ENCODE measurements around the gene HPSE2.

The HPSE2 gene

GRCh38 chr10:98655492-98655891, 580.2 kb downstream of the HPSE2 start:
- H3K9me3 ChIP-seq (ENCODE audit: severe bottlenecking), result no peaks in the 10 kb centered on the region
- peaks cover 54% of the 10 kb centered on the region for H3K27me3 ChIP-seq (ENCODE audit: insufficient read depth, low read depth, severe bottlenecking)
- no peak for DNase-seq
- H3K27ac ChIP-seq, result no peak overlapping the region
- H3K4me3 ChIP-seq (ENCODE audit: low read depth, low read length), result no peak overlapping the region
- no peak for TF ChIP-seq CTCF (IDR thresholded peaks at IDR 0.05; ENCODE audit: low read depth, low read length)
- H3K36me3 ChIP-seq, result no peaks in the 10 kb centered on the region

GRCh38 chr10:98649170-98649569, 586.5 kb downstream of the HPSE2 start:
- no peak for DNase-seq
- no peak overlapping the region for H3K4me3 ChIP-seq (ENCODE audit: low read depth, low read length)
- no peaks in the 10 kb centered on the region for H3K9me3 ChIP-seq (ENCODE audit: severe bottlenecking)
- H3K36me3 ChIP-seq, result no peaks in the 10 kb centered on the region
- H3K27ac ChIP-seq, result no peak overlapping the region
- no peak for TF ChIP-seq CTCF (IDR thresholded peaks at IDR 0.05; ENCODE audit: low read depth, low read length)
- H3K27me3 ChIP-seq (ENCODE audit: insufficient read depth, low read depth, severe bottlenecking), result peaks cover 85% of the 10 kb centered on the region

GRCh38 chr10:98646998-98647917, 588.4 kb downstream of the HPSE2 start:
- Histone ChIP-seq H3K27me3 (ENCODE audit: insufficient read depth, low read depth, severe bottlenecking) (peaks cover 85% of the 10 kb centered on the region), H3K9me3 (ENCODE audit: severe bottlenecking) (no peaks in the 10 kb centered on the region), H3K4me3 (ENCODE audit: low read depth, low read length) (no peak overlapping the region), H3K27ac (no peak overlapping the region), H3K36me3 (no peaks in the 10 kb centered on the region)
- no peak for DNase-seq
- no peak for TF ChIP-seq CTCF (IDR thresholded peaks at IDR 0.05; ENCODE audit: low read depth, low read length)

- no peak for DNase-seq
Observed at GRCh38 chr10:98644466-98644865, 591.2 kb downstream of the HPSE2 start.

GRCh38 chr10:98642281-98642680, 593.4 kb downstream of the HPSE2 start:
- Histone ChIP-seq H3K27ac (no peak overlapping the region), H3K9me3 (ENCODE audit: severe bottlenecking) (no peaks in the 10 kb centered on the region), H3K27me3 (ENCODE audit: insufficient read depth, low read depth, severe bottlenecking) (peaks cover 68% of the 10 kb centered on the region), H3K36me3 (no peaks in the 10 kb centered on the region), H3K4me3 (ENCODE audit: low read depth, low read length) (no peak overlapping the region)
- no peak for DNase-seq
- TF ChIP-seq CTCF (IDR thresholded peaks at IDR 0.05; ENCODE audit: low read depth, low read length), result no peak

More at GRCh38 chr10:98644466-98644865, 591.2 kb downstream of the HPSE2 start:
- Histone ChIP-seq H3K4me3 (ENCODE audit: low read depth, low read length) (no peak overlapping the region), H3K36me3 (no peaks in the 10 kb centered on the region), H3K27ac (no peak overlapping the region), H3K9me3 (ENCODE audit: severe bottlenecking) (no peaks in the 10 kb centered on the region), H3K27me3 (ENCODE audit: insufficient read depth, low read depth, severe bottlenecking) (peaks cover 82% of the 10 kb centered on the region)
- TF ChIP-seq CTCF (IDR thresholded peaks at IDR 0.05; ENCODE audit: low read depth, low read length), result no peak

All from WERI-Rb-1 (cell line).